ENCODE results near the gene ENDOU.

ENDOU gene, protein sequence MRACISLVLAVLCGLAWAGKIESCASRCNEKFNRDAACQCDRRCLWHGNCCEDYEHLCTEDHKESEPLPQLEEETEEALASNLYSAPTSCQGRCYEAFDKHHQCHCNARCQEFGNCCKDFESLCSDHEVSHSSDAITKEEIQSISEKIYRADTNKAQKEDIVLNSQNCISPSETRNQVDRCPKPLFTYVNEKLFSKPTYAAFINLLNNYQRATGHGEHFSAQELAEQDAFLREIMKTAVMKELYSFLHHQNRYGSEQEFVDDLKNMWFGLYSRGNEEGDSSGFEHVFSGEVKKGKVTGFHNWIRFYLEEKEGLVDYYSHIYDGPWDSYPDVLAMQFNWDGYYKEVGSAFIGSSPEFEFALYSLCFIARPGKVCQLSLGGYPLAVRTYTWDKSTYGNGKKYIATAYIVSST

DNA sequence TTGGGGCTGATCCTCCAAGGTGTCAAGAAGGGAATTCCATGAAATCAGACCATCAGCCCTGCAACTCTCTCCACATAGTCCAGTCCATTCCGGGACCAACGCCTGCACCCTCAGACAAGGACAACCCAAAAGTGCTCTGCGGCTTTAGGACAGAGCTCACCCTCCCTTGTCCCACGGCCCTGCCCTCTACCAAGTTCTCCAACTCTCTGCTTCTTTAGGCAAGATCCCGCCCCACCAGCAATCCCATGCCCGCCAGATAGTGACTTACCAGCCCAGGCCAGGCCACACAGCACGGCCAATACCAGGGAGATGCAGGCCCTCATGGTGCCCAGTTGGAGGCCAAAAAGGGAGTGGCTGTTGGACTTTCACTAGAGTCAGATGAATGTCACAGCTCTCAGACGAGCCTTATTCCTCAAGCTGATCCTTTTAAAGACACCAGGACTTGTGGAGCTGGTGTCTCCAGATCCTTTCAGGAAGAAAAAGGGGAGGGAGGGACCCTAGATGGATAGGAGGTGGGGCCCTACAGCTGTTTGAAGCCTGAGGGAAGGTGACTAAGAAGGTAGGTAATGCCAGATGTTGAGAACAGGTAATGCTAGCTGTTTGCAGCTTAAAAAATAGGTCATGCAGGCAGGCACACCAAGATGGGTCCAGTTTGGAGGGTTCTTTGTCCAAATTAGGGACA lies at the start of gene ENDOU:
TSS of gene ENDOU (minus strand) at position 400 of the 682 bp plus-strand sequence. CDS start at position 323, 77 bp downstream.
- no peak for DNase-seq

DNA sequence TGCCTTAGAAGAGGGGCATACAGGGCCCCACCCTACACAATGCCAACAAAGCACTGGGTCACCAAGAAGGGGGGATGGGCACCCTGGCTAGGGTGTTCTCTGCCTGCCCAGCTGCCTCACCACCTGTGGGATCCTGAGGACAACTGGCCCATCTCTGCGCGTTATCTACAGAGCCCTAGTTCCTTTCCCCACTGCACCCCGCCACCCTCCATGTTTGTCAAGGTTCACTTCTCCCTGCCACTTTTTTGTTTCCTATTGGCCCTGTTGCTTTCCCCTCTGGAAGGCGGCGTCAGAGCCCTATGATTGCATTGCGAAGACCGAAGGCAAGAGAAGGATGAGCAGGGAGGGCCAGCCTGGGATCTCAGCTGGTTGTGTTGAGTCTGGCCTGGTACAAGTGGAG lies 49.4 kb upstream of the ENDOU start:
- DNase-seq: peak in 1 of 2 donors; percentile 27

DNA sequence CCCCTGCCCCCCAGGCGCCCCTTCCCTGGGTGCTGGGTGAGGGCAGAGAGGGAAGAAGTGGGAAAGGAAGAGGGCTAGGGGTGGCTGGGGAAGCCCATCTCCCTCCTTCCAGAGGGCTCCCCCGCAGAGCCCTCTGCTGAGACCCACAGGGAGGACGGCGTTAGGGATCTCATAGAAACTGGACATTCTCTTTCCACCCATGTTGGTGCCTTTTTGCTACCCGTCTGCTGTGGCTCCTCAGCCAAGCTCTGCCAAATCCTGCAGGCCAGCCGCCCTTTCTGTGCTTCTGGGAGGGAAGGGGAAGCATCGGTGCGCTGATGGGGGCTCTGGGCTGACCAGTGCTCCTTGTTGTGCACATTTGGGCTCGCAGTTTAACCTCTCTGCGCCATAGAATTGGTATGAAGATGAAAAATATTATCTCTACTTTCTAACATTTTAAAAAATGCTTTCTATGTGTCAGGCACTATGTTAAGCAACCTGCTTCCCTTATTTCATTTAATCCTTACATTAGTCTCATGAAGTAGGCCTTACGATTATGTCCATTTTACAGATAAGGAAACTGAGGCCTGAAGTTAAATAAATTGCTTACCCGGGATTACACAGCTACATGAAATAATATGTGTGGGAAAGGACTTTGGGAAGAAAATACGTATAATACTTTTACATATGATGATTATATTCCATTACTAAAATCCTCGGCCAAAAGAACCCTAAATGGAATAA lies 48.7 kb upstream of the ENDOU start:
- no peak for DNase-seq

DNA sequence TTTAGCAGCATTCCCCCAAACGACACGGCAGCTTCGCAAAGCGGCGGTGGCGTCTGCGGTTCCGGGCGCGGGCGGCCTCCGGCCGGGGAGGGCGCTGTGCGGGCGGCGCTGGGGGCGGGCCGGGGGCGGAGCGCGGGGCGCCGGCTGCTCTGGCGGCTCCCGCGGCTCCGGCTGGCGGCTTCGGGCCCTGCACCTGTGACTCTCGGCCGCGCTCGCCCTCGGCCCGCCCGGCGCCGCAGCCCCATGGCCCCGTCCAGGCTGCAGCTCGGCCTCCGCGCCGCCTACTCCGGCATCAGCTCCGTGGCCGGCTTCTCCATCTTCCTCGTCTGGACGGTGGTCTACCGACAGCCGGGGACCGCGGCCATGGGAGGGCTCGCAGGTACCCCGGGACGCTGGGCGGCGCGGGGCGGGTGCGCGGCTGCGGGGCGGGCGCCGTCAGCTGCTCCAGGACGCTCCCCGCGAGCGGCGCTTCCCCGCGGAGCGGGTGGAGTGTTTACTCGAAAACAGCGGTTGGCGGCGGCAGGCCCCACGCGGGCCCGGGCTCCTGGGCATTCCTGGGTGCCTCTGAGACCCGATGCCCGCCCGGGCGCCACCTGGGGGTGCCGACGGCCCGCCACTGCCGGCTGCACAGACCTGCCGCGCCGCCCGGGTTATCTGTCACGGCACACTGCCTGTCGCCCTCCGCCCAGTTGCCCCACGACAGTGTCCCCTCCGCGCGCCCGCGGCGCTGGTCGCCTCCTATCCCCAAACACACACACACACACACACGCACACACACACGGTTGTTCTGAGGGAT lies 48.0 kb upstream of the ENDOU start, which contains the start of gene SLC48A1:
TSS of gene SLC48A1 (plus strand) at position 177 of the 796 bp plus-strand sequence. CDS start at position 244, 67 bp downstream.
- DNase-seq: peak; percentile 69 to 75

DNA sequence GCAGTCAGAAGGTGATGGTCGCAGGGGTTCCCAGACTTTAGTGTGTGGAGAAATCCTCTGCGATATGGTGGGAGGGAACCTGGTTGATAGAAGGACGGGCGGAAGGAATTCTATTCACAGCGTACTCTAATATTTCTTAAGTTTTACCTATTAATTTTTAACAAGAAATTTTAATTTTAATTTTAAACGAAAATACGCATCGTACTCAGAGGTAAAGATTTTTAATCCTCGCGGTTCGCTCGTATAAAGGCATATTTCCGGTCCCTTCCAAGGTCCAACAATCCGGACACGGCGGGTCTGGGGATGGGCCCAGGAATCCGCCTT lies 47.4 kb upstream of the ENDOU start:
- DNase-seq: no peak

DNA sequence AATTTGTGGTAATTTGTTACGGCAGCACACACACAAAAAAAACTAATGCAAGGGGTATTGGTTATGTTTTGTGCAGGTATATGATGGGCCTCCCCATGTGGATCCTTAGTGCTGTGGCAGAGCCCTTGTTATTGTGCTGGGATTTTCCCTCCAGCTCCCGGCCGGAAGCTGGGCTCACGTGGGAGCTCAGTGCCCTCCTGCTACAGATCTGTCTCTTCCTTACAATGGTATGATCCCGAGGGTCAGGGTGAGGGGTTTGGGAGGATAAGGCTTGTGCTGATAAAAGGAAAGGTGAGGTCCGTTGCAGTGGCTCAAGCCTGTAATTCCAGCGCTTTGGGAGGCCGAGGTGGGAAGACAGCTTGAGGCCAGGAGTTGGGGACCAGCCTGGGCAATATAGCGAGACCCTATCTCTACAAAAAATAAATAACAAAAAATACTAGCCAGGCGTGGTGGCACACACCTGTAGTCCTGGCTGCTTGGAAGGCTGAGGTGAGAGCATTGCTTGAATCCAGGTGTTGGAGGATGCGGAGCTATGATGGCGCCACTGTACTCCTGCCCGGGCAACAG lies 46.9 kb upstream of the ENDOU start:
- peak in 1 of 2 donors; percentile 22 for DNase-seq

DNA sequence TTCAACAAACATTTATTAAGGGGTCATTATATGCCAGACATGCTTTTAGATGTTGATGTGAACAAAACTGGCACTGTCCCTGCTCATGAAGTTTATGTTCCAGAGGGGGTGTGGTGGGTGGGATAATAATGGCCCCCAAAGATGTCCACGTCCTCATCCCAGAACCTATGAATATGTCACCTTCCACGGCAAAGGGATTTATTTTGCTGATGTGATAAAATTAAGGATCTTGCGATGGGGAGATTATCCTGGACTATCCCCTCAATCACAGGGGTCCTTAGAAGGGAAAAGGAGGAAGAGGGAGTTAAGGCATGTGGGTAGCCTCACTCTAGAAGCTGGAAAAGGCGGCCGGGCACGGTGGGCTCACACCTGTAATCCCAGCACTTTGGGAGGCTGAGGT lies 46.0 kb upstream of the ENDOU start:
- no peak for DNase-seq

DNA sequence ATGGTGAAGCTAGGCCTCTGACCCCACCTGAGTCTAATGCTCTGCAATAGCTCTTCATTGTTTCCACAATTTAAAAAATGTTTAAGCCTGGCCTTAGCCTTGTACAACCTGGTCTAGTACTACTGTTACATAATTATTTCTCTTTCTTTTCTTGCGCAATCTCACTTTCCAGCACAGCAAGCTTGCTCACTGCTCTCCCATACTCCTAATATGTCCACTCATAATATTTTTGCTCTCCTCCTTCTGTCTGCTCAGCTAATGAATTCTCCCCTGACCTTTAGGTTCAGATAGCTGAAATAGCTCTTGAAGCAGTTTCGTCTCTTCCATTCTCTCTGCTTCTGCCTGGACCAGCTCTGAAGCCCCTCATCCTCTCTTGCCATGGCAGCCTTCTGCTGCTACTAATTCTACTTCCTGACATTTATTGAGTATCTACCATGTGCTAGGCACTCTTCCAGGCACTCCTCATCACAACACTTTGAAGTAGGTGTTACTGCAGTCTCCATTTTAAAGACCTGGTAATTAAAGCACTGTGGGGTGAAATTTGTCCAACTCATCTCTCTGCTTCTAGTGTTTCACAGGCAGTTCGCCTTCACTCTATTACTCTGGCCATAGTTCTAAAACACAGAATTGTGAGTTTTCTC lies 44.9 kb upstream of the ENDOU start:
- no peak for DNase-seq

DNA sequence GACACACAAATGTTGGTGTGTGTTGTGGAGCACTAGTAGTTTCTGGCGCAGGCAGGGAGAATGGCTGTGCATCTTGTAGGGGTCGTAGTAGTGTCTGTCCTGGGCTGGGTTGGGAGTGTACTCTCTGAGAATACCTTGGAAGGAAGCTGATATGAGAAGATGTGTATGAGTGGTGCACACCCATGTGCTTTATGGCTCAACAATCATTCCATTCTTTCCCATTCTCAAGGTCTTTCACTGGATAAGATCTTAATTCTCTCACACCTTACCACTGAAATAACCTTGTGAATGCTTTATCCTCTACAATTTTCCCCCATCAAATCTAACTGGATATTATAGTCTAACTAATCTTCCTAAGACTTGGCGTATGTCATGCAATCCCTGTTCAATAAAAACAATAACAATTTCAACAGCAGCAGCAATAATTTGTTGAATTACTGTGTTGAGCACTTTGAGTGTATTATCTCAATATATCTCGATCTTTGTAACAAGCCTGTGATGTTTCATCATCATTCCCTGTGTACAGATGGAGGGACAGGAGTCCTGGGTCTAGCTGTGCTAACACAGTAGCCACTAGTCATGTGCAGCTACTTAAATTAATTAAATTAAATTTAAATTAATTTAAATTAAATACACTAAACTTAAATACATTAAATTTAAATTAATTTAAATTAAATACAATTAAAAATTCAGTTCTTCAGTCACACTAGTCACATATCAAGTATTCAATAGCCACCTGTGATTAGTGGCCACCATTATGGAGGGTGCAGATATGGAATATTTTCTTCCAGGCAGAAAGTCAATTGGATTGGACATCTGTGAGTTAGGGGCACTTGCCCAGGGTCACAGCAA lies 44.2 kb upstream of the ENDOU start:
- DNase-seq: no peak

DNA sequence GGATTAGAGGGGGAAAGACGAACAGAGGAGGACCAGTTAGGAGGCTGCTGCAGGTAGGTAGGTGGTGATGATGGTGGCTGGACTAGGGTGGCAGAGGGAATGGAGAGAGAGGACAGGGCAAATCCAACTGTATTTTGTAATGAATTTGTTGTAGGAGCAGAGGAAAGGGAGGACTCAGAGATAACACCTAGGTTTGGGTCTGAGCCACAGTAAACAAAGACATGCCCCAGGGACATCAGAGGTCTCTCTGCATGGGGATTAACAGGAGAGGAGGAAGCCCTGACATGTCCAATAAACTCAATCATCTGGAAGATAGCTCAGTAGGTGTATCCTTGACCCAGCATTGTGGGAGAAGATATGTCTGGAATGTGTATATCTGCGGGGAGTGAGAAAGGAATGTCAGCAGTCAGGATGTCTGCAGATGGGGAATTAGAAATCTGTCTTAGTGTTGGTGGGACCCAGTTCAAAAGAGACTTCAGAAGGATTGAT lies 43.1 kb upstream of the ENDOU start:
- DNase-seq: no peak

DNA sequence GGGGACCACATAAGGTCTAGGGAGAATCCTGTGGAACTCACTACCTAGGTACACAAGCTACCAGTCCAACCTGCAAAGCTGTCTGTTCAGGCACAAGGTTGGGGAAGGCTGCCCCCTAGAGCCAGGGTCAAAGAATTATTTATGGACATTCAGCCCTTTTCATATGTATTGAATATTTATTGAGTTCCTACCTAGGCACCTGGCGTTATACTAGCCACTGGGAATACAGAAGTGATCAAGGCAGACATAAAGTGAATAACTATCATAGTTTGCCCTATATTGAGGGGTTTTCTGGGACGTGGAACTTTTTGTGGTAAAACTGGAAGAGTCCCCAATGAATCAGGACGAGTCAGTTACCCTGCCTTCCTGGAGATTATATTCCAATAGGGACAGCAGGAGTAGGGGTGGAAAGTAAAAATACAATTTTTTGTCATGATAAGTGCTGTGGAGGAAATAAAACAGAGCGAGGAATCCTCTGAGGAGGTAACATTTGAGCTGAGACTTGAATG lies 42.0 kb upstream of the ENDOU start:
- peak; percentile 45 to 52 for DNase-seq

DNA sequence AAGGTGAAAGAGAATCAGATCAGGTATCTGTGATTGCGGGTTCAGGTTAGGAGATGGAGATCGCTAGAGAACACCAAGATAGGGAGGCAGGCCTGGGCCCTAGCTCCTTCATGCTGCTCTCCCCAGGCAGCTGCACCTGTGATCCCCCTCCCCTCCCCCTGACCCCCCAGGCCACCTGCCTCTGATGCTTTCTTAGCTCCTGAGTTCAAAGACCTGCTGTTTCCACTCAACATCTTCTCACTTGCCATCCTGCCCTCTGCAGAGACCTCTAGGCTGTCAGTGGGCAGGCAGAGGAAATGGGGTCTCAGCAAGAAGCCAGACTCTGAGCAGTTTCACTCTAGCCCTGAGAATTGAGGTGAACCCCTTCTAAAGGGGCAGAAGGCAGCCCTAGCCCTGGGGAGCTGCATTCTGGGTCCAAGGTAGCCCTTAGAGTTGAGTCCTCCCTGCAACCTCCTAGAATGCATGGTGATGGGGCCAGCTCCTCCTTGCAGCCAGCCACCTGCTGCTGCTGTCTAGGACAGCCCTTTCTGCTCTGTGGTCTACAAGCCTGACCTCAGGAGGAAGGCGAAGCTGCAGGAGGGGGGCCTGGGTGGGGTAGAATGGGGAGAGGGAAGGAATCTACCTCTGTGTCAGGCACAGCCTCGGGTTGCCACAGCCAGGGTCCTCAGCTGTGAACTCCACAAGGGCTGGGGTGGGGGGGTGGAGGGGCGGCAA lies 41.4 kb upstream of the ENDOU start:
- no peak for DNase-seq

DNA sequence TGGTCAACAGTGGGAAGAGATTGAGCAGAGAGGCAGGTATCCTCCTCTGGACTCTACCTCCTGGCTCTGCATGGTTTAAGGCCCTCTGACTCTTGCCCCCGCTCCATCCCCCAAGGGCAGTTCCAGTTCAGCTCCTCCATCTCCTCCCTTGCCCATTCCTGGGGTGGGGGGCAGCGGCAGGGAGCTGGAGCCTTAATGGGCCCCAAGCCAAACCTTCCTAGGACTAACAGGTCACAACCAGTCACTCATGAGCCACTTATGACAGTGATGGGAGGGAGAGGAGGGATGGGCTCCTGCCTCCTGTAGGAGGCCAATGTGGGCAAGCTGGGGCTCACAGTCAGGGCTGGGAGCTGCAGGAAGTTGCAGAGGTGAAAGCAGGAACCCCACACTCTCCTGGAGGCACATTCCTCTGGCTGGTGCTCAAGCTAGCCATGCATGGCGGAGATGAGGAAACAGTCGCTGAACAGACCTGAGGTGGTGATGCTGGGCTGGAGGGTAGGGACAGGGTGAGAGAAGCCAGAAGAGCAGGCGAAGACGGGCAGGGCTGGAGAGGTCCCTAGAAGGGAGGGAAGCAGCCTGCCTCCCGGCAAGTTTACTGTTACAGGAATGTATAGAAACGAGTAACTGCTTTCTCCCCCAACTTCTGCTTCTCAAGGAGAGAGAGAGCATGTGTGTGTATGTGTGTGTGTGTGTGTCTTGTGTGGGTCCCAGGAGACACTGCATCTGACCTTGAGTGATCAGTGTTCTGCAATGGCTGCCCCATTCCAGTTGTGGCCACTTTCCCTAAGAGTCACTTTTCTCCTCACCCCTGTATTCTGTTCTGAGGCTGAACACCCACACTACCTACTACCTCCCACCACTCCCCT lies 38.4 kb upstream of the ENDOU start:
- DNase-seq: no peak

DNA sequence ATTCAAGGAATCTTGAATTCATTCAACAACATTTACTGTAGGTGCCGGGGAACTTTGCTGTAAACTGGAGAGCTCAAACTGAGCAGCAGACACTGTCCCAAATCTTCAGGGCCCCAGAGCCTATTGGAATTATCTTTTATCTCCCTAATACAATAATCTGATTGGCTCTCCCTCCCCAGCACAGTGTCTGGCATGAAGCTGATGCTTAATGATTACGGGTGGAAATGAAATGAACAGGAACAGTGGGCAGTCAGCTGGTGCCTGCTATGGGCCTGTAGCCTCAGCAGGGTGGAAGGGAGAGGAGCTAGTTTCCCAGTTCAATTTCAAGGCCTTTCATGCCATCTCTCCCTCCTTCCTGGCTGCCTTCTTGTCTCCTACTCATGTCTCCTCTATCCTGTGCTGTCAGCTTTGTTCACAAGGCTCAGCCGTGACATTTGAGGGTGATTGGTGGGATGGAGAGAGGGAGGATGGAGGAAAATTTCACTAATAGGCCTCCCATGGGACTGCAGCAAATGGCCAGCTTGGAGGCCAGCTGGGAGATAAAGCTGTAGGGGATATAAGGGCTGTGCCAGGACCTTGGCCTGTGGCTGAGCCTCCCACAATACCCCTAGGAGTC lies 37.7 kb upstream of the ENDOU start:
- DNase-seq: no peak

DNA sequence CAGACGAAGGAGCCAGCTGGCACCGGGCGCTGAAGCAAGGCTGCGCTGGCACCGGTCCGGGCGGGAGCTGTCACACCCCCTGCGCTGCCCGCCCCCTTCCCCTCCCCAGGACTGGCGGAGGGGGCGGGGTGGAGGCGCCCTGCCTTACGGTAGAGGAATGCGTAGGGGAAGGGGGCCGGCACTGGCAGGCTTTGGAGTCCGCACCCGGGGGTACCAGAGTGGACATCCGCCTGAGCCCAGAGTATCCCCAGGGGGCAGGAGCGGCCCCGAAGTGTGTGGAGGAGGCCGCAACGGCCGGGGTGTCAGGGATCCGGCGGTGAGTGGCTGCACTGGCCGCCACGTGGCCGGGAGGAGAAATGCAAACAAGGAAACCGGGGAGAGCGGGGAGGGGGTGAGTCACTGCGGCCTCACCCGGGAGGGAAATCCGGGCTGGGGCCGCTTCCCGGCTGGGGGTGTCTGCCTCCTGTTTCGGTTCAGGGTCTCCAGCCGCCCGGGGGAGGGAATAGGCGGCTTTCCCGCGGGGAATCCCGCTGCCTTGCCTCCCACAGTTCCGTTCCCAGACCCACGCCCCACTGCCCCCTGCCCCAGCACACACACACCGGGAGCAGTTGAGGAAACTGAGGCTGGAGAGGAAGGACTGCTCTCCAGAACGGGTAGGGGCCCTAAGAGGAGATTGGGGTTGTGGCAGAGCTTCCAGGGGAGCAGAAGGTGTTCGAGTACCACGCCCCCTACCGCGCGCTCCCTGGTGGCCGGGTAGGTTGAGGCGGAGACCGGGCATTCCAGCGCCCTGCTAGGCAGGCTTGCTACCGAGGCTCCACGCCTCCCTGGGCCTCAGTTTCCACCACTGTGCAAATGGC lies 33.8 kb upstream of the ENDOU start, which contains the start of gene RAPGEF3:
TSS of gene RAPGEF3 (minus strand) at position 47 of the 857 bp plus-strand sequence. CDS start 324 bp downstream, outside the sequence.
- peak; percentile 83 to 96 for DNase-seq

DNA sequence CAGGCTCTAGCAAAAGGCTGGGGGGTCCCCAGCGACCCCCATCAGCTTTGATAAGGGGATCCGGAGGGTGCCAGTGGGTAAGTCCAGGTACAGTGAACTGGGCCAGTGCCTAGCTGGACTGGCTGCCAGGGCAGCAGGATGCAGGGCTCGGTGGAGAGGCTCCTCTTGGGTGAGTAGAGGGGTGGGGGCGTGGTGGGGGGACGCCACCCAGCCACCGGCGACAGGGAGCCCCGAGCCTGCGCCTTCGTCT lies 33.2 kb upstream of the ENDOU start:
- no peak for DNase-seq

DNA sequence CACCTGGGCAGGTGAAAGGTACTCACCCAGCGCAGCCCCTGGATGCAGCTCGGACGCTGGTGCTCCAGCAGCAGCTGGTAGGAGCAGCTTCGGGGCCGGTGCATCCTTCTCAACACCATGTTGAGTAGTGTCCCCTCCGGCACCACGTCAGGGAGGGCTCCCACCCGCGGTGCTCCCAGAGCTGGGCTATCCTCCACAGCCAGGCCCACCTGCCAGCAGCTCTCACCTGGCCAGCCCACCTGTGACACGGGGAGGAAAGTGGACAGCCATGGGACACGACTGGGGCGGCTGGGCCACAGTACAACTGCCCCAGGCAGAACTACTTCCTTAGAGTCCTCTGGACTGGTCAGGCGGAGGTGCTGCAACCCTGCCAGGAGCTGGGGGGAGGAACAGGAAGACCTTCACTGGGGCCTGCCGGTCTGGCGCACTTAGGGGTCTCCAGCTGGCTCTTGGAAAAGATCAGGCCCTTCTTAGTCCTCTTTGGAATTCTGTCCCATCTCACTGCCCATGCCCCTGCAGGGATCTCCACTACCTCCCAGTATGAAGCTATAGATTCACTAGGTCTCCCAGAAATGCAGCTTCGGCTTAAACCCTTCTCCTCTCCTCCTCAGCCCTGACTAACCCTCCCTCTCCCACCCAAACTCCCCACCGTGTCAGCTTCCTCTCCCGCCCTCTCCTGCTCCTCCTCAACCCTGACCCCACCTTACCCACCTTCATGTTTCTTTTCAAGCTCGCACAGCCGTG lies 32.7 kb upstream of the ENDOU start:
- DNase-seq: peak in 1 of 2 donors; percentile 56
